PFSK-1 (cell line): ENCODE measurements around the gene RANBP2.

ENCODE experiments used
- FOXP2 ChIP-seq: optimal IDR thresholded peaks from 2 replicates; pipeline ENCODE3; 2011; ENCODE audit warnings: borderline replicate concordance, control low read depth, inconsistent platforms; ENCODE audit not compliant: insufficient read depth; ENCODE audit errors: extremely low read length, extremely low read depth
- POLR2AphosphoS5 ChIP-seq: IDR thresholded peaks from 2 replicates; pipeline ENCODE4 v1.6.1; 2012; ENCODE audit warnings: low read depth, mild to moderate bottlenecking, control low read depth, low read length, moderate library complexity
- SIN3A ChIP-seq: IDR thresholded peaks from 2 replicates; pipeline ENCODE4 v1.6.1; 2012; ENCODE audit warnings: mild to moderate bottlenecking, low read length, moderate library complexity, borderline replicate concordance; ENCODE audit not compliant: insufficient read depth
- TAF1 ChIP-seq: IDR thresholded peaks from 2 replicates; pipeline ENCODE4 v1.6.1; 2012; ENCODE audit warnings: low read length, control low read depth, borderline replicate concordance; ENCODE audit not compliant: insufficient read depth
- TF ChIP-seq, protein P1 (sequence below), 2 experiments: IDR thresholded peaks; 2 replicates each; pipeline versions ENCODE4 v1.6.1 to v1.8.0; 2011 to 2012; ENCODE audit warnings: low read depth in 2 of 2, low read length in 2 of 2, control low read depth in 1 of 2, inconsistent platforms in 1 of 2, mild to moderate bottlenecking in 1 of 2, moderate library complexity in 1 of 2; ENCODE audit not compliant: insufficient read depth in 1 of 2

DNA sequence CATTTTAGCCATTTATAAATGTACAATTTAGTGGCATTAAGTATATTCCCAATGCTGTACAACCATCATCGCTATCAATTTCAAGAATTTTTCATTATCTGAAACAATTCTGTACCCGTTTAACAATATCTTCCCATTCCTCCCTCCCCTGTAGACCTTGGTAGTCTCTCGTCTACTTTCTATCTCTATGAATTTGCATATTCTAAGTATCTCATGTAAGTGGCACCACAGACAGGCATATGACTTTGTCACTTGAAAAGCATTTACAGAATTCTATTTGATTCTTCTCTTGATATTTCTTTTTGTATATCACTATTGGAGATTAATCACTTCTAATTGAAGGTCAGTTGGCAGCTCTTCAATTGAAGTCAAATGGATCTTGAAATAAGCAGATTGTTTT lies 115.3 kb downstream of the RANBP2 start:
- TF ChIP-seq SIN3A (no peak), TAF1 (no peak), POLR2AphosphoS5 (no peak), FOXP2 (no peak)
- TF ChIP-seq, protein P1, sequence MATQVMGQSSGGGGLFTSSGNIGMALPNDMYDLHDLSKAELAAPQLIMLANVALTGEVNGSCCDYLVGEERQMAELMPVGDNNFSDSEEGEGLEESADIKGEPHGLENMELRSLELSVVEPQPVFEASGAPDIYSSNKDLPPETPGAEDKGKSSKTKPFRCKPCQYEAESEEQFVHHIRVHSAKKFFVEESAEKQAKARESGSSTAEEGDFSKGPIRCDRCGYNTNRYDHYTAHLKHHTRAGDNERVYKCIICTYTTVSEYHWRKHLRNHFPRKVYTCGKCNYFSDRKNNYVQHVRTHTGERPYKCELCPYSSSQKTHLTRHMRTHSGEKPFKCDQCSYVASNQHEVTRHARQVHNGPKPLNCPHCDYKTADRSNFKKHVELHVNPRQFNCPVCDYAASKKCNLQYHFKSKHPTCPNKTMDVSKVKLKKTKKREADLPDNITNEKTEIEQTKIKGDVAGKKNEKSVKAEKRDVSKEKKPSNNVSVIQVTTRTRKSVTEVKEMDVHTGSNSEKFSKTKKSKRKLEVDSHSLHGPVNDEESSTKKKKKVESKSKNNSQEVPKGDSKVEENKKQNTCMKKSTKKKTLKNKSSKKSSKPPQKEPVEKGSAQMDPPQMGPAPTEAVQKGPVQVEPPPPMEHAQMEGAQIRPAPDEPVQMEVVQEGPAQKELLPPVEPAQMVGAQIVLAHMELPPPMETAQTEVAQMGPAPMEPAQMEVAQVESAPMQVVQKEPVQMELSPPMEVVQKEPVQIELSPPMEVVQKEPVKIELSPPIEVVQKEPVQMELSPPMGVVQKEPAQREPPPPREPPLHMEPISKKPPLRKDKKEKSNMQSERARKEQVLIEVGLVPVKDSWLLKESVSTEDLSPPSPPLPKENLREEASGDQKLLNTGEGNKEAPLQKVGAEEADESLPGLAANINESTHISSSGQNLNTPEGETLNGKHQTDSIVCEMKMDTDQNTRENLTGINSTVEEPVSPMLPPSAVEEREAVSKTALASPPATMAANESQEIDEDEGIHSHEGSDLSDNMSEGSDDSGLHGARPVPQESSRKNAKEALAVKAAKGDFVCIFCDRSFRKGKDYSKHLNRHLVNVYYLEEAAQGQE (IDR thresholded peaks at IDR 0.05; ENCODE audit: insufficient read depth in 1 of 2, low read depth in 2 of 2, low read length in 2 of 2), result no peak
